SKM-1 treated with dmso at 0.1 percent for 144 hours (cell line): Measurements from ENCODE around the gene SPDYC.
"Not testable (repeated sequence)": the region's sequence is repeated elsewhere in the genome, so short reads cannot be mapped to it uniquely, and the experiment has no call there.

Experiments
- DNase-seq: peaks from one replicate; lab custom pipeline; 2025; ENCODE audit not compliant: unreplicated experiment; lab: John Stamatoyannopoulos, UW

Gene SPDYC

DNA sequence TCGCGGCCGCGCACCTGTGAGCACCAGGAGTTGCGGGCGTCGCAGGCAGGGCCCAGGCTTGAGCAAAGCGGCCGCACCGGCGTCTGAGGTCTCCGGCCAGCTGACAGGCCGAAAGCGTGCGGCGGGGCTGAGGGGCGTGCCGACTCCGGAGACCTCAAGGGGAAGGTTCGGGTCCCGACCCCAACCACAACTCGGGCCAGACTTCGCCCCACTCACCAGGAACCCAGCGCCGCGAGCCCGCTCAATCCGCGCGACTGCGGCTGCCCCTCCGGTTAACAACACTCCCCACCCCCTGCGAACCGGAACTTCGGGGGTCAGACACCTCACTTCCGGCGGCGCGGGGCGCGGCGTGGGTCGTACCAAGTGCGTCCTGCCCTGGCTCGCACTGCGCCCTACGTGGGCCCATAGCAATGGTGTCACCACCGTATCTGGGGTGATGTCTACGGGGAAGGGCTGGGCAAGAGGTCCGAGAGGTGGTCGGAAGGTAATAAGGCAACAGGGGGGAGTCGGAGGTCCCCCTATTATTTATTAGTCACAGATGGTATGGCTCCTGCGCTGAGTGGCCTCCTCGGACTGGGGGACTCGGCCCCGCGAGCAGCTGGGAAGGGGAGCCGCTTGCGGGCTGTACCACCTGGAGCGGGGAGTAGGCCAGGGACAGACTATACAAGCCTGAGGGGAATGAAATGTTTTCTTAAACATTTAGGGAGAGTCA is 35.6 kb upstream of the SPDYC start, which contains the start of gene SYVN1:
Gene SYVN1, minus strand, starts transcription at position 280 of the 712 bp plus-strand sequence. CDS start 918 bp downstream, outside the sequence.
- DNase-seq = peak; percentile 89

DNA sequence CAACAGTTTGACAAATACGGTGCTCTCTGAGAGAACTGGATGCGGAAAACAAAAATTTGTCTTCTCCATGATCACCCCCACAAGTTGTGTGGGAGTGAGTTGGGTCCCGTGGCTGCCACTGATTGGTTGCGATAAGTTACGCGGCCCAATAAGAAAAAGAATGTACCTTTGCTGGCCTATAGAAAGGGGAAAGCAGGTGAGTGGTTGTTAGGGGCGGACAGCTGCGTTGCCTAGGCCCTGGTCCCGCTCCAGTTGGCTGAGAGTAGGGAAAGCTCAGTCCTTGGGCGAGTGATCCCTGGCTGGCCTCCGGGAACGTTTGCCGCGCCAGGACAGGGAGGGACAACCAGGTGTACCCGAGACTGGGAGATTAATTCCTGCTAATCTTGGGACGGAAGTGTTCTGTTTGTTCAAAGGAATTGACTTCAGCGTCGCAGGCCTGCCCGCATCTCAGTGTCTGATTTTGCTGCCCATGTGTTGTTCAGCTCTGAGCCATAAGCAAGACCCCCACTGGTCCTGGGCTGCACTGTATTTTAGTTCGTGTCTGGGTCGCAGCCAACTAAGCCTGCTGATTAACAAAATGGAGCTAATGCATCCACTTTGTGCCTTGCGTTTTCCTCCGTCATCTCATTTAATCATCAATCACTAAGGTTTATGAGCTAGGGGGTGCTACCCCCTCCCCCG is 34.9 kb upstream of the SPDYC start:
- DNase-seq = peak; percentile 96

DNA sequence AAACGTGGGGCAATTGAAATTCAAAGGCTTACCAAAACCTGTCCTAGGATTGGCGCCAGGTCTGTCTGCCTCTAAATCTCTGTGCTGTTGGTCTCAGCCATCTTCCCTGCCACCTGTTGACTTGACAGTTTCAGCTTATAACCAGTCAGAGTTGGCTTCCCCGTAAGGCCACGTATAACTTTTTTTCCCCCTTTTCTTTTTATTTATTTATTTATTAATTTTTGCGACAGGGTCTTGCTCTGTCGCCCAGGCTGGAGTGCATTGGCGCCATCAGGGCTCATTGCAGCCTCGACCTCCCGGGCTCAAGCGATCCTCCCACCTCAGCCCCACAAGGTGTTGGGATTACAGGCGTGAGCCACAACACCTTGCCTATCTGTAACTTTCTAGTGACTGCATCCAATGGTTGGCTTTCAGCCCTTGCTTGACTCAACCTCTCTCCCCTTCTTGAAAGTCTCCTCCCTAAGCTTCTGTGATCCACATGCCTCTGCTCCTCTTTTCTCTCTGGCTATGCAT is 34.3 kb upstream of the SPDYC start:
- DNase-seq = no peak

DNA sequence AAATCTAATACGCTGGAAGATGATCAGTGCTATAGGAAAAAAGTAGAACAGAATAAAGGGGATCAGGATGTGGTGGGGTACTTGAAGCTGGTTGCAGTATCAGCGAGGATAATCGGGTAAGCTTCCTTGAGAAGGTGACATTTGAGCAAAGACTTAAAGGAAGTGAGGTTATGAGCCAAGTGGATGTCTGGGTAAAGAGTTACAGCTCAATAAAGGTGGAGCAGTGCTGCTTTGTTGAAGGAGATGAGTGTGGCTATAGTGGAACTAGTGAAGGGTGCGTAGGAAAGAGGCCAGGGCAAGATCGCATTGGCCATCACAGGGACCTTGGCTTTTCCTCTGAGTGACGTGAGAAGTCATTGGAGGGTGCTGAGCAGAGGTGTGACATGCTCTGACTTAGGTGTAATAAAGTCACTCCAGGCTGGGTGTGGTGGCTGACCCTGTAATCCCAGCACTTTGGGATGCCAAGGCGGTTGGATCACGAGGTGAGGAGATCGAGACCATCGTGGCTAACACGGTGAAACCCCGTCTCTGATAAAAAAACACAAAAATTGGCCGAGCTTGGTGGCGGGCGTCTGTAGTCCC is 33.4 kb upstream of the SPDYC start:
- DNase-seq = no peak

DNA sequence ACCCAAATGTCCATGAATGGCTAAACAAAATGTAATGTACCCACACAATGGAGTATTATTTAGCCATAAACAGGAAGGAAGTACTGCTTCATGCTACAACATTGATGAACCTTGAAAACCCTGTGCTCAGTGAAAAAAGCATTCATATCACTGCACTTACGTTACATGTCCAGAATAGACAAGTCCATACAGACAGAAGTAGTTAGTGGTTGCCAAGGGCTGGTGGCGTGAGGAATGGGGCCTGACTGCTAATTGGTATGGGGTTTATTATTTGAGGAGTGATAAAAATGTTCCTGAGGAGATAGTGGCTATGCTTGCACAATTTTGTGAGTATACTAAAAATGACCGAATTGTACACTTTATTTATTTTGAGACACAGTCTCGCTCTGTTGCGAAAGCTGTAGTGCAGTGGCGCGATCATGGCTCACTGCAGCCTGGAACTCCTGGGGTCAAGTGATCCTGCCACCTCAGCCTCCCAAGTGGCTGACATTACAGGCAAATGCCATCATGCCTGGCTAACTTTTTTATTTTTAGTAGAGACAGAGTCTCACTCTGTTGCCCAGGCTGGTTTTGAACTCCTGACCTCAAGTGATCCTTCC is 28.0 kb upstream of the SPDYC start:
- DNase-seq = no peak

DNA sequence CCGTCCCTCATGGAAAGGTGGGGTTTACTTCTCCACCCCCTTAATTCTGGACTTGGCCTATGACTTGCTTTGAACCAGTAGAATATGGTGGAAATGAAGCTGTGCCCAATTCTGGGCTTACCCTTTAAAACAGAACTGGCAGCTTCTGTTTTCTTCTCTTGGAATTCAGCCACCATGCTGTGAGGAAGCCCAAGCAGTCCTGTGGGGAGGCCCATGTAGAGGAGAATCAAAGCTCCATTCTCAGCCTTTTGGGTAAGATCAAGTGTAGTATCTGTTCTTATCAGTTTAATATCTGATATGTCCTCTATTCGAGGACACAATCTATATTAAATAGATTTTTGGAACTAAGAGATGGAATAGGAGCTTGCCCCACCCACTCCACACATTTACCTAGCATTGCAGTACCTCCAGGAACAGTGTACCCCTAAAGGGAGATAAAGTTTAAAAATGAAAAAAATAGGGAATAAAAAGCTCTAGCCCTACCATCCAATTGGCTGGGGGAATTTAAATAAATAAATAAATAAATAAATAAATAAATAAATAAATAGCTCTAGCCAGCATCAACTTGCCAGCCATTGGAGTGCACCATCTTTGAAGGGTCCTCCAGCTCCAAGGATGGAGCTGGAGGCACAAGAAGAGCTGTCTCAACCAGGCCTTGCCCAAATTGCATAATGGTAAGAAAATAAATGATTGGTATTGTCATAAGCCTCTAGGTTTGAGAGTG is 22.5 kb upstream of the SPDYC start:
- no peak for DNase-seq

DNA sequence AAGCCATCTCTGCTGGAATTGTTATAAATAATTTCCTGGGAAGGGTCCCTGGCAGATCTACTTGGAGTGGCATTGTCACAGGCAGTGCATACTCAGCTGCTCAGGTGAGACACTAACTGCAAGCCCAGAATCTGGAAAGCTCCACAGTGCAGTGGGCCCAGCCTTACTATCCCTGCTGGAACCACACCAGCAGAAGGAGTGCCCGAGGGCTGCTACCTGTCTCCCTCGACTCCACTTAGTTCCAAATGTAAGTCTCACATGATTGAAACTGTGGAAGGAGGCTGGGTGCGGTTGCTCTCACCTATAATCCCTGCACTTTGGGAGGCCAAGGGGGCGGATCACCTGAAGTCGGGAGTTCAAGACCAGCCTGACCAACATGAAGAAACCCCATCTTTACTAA is 21.4 kb upstream of the SPDYC start:
- no peak for DNase-seq

DNA sequence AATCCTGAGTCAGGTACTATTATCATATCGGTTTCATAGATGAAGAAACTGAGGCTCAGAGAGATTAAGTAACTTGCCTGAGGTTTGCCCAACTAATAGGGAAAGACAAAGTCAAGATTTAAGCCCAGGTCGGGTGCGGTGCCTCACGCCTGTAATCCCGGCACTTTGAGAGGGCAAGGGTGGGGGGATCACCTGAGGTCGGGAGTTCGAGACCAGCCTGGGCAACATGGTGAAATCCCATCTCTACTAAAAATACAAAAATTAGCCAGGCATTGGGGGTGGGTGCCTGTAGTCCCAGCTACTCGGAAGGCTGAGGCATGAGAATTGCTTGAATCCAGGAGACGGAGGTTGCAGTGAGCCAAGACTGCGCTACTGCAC is 19.9 kb upstream of the SPDYC start:
- DNase-seq = not testable (repeated sequence)

DNA sequence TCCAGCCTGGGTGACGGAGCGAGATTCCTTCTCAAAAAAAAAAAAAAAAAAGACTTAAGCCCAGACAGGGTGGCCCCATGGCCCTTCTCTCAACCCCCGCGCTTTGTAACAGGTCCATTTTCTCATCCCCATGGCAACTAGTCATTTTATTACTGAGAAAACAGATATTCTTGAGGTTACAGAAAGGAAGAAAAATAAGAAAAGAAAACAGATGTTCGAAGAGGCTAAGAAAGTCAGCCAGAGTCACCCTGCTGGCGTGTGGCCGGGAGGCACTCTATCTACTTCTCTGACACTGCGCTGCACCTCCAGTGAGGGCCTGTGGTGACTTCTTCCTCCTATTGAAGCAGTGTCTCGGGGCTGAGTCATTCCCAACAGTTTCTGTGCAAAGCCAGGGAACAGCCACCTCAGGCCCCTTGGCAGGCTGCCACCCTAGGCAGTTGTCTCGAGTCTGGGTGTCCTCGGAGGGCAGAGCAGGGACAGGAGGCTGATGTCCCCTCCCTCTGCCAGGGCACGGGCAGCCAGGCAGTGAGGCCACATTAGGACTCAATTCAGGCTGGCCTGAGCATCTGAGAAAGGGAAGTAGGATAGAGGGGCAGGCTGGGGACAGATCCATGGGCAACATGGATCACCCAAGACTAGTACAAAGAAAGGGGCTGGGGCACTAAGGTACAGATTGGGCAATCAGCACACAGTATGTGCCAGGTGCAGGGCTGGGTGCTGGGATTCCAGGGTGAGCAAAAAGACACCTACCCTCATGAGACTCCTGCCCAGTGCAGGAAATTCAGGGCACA is 19.3 kb upstream of the SPDYC start:
- DNase-seq = peak; percentile 87

DNA sequence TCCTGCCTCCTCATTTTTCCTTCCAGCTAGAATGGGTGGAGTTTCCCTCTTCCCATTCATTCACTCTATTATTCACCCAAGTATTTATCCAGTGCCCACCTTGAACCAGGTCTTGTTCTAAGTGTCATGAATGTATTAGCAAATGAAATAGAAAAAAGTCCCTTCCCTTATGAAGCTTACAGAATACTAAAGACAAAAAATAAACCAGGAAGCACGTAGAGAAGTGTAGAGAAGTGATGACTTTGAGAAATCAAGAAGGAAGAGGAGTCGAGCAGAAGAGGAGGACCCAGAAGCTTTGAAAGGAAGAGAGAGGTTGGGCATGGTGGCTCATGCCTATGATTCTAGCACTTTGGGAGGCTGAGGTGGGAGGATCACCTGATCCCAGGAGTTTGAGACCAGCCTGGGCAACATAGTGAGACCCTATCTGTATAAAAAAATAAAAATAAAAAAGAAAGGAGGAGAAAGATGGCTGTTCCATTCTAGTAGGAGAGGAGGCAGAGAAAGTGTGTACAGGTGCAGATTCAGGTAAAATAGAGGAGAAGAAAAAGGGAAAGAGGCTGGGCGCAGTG is 18.6 kb upstream of the SPDYC start:
- no peak for DNase-seq

DNA sequence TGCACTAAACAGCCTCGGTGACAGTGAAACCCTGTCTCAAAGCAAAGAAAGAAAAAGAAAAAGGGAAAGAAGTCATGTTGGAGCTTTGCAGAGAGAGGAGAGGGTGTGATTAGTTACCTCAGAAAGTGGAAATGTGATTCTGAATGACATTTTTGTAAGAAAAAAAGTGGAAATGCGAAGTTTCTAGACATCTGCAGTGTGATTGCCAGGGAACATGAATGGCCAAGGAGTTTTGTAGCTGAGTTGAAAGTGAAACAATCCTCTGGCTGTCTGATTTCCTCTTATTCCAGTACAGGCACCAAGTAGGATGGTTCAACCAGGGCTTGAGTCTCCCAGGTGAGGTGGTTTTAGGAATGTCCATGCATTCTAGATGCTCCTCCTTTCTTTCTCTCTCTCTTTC is 17.9 kb upstream of the SPDYC start:
- no peak for DNase-seq

DNA sequence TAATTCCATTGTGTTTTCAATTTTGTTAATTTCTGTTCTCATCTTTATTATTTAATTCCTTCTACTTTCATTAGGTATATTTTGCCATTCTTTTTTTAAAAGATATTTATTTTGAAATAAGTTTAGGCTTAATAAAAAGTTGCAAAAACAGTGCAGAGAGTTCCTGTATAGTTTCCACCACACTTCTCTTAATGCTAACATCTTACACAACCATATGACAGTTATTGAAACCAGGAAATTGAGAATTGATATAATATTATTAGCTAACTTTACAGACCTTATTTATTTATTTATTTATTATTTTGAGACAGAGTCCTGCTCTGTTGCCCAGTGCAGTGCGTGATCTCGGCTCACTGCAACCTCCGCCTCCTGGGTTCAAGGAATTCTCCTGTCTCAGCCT is 13.8 kb upstream of the SPDYC start:
- no peak for DNase-seq

DNA sequence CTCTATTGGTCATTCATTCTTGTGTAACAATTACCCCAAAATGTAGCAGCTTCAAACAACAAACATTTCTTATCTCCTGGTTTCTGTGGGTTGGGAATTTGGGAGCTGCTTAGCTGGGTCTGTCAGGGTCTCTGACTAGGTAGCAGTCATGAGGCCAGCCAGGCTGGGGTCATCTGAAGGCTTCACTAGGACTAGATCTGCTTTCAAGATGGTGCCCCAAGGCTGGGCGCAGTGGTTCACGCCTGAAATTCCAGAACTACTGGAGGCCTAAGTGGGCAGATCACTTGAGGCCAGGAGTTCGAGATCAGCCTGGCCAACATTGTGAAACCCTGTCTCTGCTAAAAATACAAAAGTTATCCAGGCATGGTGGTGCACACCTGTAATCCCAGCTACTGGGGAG is 13.1 kb upstream of the SPDYC start:
- DNase-seq = no peak

DNA sequence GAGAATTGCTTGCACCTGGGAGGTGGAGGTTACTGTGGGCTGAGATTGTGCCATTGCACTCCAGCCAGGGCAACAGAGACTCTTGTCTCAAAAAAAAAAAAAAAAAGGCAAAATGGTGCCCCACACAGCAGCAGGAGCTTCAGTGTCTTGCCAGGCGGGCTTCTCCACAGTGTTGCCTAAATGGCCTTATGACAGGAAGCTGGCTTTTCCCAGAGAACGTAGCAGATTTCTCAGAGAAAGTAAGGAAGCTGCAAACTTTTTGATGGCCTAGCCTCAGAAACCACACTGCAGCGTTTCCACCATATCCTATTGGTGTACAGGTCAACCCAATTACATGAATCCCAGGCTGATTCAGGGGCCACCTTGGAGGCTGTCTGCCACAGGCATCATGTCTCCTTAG is 12.7 kb upstream of the SPDYC start:
- DNase-seq = no peak

DNA sequence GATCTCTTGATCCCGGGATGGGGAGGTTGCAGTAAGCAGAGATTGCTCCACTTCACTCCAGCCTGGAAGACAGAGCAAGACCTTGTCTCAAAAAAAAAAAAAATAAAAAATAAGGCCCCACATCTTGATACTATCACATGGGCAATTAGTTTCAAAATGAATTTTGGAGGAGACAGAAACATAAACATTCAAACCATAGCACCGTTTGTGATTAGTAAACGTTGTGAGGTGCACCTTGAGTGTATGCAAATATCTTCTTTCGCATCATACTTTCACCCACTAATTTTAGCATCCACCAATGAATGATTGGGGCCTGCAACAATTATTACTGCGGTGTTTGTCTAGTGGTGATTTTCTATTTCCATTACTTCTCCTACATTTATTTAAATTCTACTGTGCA is 11.0 kb upstream of the SPDYC start:
- DNase-seq = no peak

DNA sequence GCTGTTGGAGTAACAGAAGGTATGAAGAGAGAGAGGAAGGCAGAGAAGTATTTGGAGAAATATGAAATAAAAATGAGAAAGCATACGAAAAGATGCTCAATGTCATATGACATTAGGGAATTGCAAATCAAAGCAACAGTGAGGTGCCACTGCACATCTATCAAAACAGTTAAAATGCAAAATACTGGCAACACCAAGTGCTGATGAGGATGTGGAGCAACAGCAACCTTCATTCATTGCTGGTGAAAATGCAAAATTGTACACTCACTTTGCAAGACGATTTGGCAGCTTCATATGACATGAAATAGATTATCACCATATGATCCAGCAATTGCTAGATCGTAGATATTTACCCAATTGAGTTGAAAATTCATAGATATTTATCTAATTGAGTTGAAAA is 9.4 kb upstream of the SPDYC start:
- no peak for DNase-seq

DNA sequence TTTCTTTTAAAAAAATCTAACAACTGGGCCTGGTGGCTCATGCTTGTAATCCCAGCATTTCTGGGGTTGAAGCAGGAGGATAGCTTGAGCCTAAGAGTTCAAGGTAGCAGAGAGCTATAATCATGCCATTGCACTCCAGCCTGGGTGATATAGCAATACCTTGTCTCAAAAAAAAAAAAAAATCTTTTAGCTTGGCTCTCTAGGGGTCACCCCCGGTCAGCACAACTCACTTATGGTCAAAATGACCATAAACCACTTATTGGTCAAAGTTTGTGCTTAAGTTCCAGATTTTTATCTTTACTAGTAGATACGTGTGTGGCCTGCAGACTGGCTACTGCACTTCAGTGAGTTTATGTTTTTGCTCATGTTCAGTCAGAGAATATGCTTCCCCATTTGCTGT is 6.3 kb upstream of the SPDYC start:
- DNase-seq = no peak

DNA sequence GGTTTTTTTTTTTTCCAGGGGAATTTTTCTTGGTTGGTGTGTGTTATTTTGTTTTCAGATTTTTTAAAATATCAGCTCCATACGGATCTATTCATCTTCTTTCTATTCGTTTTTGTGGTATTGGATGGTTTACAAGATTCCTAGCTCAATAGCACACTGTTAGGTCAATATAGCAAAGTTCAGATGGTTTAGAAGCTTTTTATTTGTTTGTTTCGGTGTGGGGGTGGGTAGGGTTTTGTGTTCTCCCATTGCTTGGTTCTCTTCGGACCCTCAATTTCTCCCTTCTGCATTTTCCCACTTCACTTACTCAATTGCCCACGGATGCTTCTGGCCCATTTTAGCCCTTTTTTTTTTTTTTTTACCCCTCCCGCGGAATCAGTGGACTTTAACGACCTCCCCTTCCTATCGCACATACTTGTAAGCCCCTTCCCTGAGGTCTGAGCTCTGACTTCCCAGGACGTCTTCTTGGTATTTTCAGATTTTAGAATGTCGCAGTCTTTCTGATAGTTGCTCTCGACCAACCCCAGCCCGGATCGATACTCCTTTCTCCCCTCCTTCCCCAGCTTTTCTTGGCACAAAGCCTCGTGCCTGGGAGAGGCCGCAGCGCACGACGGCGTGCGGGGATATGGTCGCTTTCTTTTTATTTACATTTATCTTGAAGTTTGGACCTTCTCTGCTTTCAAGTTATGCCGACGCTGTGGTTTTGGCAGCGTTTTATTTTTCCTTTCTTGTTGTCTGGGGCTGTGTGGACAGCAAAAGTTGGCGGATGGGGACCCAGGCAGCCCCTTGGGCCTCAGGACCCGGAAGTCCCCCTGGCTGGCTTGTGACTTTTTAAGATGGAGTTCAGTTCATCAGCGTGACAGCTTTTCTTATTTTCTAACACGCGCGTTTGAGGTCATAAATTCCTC is 4.4 kb upstream of the SPDYC start:
- no peak for DNase-seq

DNA sequence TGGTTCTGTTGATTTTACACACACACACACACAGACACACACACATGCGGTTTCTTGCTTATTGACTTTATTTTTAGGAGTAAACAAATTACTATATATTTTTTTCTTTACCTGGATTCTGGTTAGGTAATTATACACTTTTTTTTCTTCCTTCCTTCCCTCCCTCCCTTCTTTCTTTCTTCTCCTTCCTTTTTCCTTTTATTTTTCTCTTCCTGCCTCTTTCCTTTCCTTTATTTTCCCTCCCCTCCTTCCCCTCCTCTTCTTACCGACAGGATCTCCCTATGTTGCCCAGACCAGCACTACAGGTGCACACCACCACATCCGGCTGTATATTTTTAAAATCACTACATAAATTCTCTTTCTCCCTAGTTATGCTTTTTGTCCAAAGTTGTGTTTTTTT is 3.1 kb upstream of the SPDYC start:
- no peak for DNase-seq
